GM12872 (cell line): ENCODE data around the gene ZNF19.

Experiments
- TF ChIP-seq, protein P1 (sequence below): IDR thresholded peaks from 3 replicates; pipeline ENCODE4 v1.5.1; 2011; ENCODE audit warnings: low read depth, mild to moderate bottlenecking, low read length, moderate library complexity; ENCODE audit not compliant: insufficient read depth

Gene ZNF19

DNA sequence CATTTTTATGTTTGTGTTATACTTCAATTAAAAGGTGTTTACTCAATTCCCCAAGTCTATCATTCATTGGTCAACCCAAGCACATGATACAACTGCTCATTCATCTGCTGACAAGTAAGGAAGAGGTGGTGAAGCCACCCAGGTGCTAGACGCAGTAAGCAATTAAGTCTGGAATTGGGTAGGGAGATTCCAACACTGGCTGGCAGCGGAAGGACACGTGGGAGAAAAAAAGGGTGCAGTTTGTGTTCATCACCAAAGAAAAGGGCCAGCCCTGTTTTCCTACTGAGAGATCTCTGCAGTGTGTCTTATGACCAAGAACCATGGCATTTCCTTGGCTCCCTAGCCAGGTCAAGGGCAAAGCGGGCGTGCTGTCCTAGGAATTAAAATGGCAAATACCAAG, 15.2 kb downstream of the ZNF19 start:
- TF ChIP-seq, protein P1, sequence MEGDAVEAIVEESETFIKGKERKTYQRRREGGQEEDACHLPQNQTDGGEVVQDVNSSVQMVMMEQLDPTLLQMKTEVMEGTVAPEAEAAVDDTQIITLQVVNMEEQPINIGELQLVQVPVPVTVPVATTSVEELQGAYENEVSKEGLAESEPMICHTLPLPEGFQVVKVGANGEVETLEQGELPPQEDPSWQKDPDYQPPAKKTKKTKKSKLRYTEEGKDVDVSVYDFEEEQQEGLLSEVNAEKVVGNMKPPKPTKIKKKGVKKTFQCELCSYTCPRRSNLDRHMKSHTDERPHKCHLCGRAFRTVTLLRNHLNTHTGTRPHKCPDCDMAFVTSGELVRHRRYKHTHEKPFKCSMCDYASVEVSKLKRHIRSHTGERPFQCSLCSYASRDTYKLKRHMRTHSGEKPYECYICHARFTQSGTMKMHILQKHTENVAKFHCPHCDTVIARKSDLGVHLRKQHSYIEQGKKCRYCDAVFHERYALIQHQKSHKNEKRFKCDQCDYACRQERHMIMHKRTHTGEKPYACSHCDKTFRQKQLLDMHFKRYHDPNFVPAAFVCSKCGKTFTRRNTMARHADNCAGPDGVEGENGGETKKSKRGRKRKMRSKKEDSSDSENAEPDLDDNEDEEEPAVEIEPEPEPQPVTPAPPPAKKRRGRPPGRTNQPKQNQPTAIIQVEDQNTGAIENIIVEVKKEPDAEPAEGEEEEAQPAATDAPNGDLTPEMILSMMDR = no peak

DNA sequence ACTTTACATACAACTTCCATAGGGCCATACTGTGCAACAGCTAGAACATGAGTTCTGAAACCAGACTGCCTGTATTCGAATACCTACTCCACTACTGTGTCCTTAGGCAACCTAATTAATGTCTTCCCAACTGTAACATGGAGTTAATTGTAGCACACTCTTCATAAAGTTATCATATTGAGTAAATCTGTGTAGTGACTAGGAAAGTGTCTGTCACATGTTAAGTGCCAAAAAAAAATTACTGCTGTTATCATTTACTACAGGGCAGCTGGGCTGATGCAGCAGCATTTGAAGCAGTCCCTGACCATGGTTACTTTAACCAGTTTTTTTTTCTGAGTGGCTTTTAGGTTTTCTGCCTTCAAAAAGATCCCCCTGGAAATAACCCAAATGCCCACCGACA, 16.2 kb downstream of the ZNF19 start:
- TF ChIP-seq, protein P1 = no peak

DNA sequence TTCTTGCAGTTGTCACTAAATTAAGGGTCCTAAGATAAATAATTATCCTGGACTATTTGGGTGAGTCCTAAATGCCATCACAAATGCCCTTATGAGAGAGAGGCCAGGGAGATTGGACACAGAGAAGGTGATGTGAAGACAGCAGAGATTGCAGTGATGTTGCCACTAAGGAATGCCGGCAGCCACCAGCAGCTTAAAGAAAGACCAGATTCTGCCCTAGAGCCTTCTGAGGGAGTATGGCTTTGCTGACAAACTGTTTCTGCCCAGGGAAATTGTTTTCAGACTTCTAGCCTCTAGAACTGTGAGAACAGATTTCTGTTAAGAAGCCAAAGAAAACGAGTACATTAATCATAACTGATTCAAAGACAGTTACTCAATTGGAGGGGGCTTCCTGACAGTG, 17.1 kb downstream of the ZNF19 start:
- TF ChIP-seq, protein P1 = no peak

DNA sequence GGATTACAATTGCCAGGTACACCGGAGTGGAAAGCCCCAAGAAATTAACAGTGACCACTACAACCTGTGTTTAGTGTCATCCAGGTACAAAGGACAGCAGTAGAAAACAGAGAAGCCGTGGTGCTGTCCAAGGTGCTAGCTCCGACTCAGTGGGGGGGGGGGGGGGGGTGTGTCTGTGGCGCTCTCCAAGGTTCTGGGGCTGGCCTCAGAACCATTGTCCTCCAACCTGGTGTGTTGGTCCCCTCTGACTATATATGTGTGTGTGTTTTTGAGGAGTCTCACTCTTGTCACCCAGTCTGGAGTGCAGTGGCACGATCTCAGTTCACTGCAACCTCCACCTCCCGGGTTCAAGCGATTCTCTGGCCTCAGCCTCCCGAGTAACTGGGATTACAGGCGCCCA, 21.3 kb downstream of the ZNF19 start:
- TF ChIP-seq, protein P1 = no peak

DNA sequence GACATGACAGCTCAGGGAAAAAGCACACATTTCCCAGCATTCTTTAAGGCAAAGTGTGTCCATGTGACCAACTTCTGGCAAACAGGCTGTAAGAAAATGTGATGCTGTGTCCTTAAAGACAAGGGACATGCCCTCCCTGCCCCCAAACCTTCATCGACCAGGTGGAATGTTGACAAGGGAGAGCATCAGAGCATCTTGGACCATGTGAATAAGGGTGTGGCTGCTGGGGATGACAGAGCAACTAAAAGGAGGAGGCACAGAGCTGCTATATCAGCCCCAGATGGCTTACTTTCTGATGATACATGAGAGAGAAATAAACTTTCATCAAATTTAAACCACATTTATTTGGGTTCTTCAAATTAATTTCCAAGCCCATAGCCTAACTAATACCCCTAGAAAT, 24.9 kb downstream of the ZNF19 start:
- TF ChIP-seq, protein P1 = no peak

DNA sequence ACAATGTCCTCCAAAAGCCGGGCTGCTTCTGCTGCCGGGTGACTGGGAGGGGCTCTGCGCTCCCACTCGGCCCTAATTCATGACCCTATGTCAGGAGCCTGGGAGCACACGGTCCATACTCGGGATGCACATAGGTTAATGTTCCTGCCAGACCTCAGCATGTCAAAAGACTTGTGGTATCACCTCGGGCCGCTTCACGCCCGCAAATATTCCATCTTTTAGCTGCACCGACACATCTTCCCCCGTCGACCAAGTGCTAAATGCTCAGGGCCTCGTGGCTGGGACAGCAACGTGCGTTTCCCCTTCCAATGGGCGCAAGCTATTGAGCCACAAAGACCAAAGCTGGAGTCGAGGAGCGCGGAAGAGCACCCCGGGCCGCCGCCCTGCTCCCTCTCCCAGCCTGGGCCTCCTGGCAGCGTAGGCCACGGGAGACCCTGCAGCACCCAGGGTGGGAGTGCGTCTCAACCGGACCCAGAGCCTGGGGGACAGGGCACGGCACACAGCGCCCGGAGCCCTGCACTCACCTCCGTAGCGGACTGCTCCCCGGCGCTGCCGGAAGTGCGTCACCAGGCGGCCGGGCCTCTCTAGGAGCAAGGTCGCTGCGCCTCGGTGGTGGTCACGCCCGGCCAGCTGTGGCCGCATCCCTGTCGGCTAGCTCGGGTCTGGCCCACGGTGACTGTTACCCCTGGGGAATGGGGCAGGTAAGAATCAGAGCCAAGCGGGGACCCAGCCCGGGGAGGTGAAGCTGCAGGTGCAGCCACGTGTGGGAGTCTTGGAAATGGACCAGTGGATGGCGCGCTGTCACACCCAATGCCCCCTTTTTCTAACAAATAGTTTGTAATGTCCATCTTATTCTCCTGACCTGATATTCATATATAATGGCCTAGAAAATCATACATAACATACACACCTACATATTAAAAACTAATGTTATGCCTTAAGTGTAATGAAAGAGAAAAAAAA, 27.2 kb downstream of the ZNF19 start, which contains the start of gene ZNF23:
ZNF23 (minus strand) TSS at position 562 of the 963 bp plus-strand sequence. CDS start 5,451 bp downstream, outside the sequence.
- TF ChIP-seq, protein P1 = no peak

DNA sequence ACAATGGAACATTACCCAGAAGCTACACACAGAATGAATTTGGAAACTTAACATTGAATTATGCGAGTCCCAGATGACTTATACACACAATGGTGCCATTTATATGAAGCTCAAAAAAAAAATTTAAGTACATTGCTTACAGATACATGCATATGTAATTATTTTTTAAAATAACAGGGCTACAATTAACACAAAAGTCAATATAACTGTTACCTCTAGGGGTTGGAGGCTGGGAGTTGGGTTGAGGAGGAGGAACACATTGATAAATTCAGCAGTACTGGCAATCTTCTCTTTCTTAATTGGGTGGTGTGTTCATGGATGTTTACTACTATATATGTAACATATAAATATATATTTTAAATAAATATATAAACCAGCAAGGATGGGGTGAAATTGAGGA, 28.2 kb downstream of the ZNF19 start:
- TF ChIP-seq, protein P1 = no peak
